K562 (cell line): ENCODE measurements around the gene SHROOM3. TPM values are rescaled to one million over a fixed set of nuclear protein-coding genes. Genes with fewer than 3 reads are reported as not detected.

Source experiments
- ATAC-seq: fragments of 200-7000 bp; cut with Tn5 transposase; 3 replicates; pipeline ENCODE4 v1.9.1; 2020; ENCODE audit warnings: moderate library complexity
- BruUV-seq: library from RNA; stranded (reverse); fragments of 400-500 nt; replicated peaks from 2 replicates; lab custom pipeline; 2021; lab: Mats Ljungman, UMichigan
- CTCF ChIA-PET: fragments of 300-600 bp; formaldehyde crosslinking; extraction: SDS; loops from one replicate; lab custom pipeline; 2021; ENCODE audit warnings: low intra/inter-chr PET ratio; lab: Yijun Ruan, JAX
- POLR2A ChIA-PET: fragments of 300-600, 350-650 bp; sonication (Branson Sonifier 250); formaldehyde crosslinking; extraction: SDS; loops from one replicate; lab custom pipeline; 2021; ENCODE audit warnings: antibody characterized with exemption, inconsistent platforms; lab: Yijun Ruan, JAX
- DNase-seq, 4 experiments: peaks; one replicate each; pipeline versions ENCODE4 v3.0.0 to v3.0.0-alpha.2; 2011 to 2018; ENCODE audit warnings: low spot score in 3 of 4, mixed read lengths in 3 of 4; ENCODE audit errors: extremely low read depth in 1 of 4
- FAIRE-seq: peaks from 2 replicates; lab custom pipeline; 2011; peaks lifted over from hg19 to GRCh38; lab: Jason Lieb, UNC
- H2AFZ ChIP-seq: 2 replicates; pipeline ENCODE4 v1.6.0; 2011; ENCODE audit warnings: low read depth, low read length, control low read depth, inconsistent platforms
- H3K27ac ChIP-seq: fragments of 200-600 bp; 3 replicates; pipeline ENCODE4 v1.8.0; 2011; ENCODE audit warnings: low read depth, mild to moderate bottlenecking, control low read depth, inconsistent platforms, low read length, moderate library complexity, mixed read lengths; ENCODE audit errors: extremely low read depth
- H3K27me3 ChIP-seq, 2 experiments: fragments of 300-600 bp in 1 of 2; 2 replicates in 1 of 2; 3 replicates in 1 of 2; pipeline versions ENCODE4 v1.6.0 to v1.8.0; 2011; ENCODE audit warnings: inconsistent platforms in 2 of 2, low read length in 2 of 2, mild to moderate bottlenecking in 1 of 2, mixed read lengths in 1 of 2, moderate library complexity in 1 of 2; ENCODE audit not compliant: control insufficient read depth in 2 of 2, insufficient read depth in 2 of 2
- H3K36me3 ChIP-seq: fragments of 300-600 bp; 3 replicates; pipeline ENCODE4 v1.8.0; 2011; ENCODE audit warnings: mild to moderate bottlenecking, low read length, inconsistent platforms; ENCODE audit not compliant: control insufficient read depth, insufficient read depth
- H3K4me1 ChIP-seq, 2 experiments: fragments of 200-600 bp in 1 of 2; replicated peaks in 1 of 2; 2 replicates in 1 of 2; 3 replicates in 1 of 2; pipeline versions ENCODE4 v1.5.1 to v1.8.0; 2011; ENCODE audit warnings: inconsistent platforms in 2 of 2, low read length in 2 of 2, mild to moderate bottlenecking in 1 of 2, mixed read lengths in 1 of 2, moderate library complexity in 1 of 2; ENCODE audit not compliant: control insufficient read depth in 2 of 2, insufficient read depth in 2 of 2
- H3K4me2 ChIP-seq: 2 replicates; pipeline ENCODE4 v1.6.1; 2011; ENCODE audit warnings: low read length, control low read depth, inconsistent platforms, mixed read lengths; ENCODE audit not compliant: insufficient read depth
- H3K4me3 ChIP-seq: fragments of 200-600 bp; sonication (generic), shearing (Covaris generic); 2 replicates; pipeline ENCODE4 v1.5.1; 2016; ENCODE audit warnings: control low read depth, inconsistent platforms
- H3K79me2 ChIP-seq: fragments of 200-600 bp; 3 replicates; pipeline ENCODE4 v1.8.0; 2011; ENCODE audit warnings: low read length, inconsistent platforms; ENCODE audit not compliant: control insufficient read depth, insufficient read depth
- H3K9ac ChIP-seq, 2 experiments: 2 replicates each; pipeline versions ENCODE4 v1.6.0 to v1.6.1; 2011; ENCODE audit warnings: low read depth in 2 of 2, low read length in 2 of 2, control low read depth in 1 of 2, inconsistent platforms in 1 of 2, mild to moderate bottlenecking in 1 of 2, mixed read lengths in 1 of 2; ENCODE audit not compliant: insufficient read depth in 1 of 2
- H3K9me1 ChIP-seq: one replicate; pipeline ENCODE4 v1.6.0; 2011; ENCODE audit warnings: inconsistent platforms, mild to moderate bottlenecking, low read length, moderate library complexity; ENCODE audit not compliant: control insufficient read depth, insufficient read depth
- H3K9me3 ChIP-seq: replicated peaks from 2 replicates; pipeline ENCODE4 v1.5.1; 2011; ENCODE audit warnings: low read depth, low read length, inconsistent platforms; ENCODE audit not compliant: control insufficient read depth, insufficient read depth
- H4K20me1 ChIP-seq: replicated peaks from 2 replicates; pipeline ENCODE4 v1.6.1; 2011; ENCODE audit warnings: low read length, inconsistent platforms, mixed read lengths; ENCODE audit not compliant: control insufficient read depth, insufficient read depth
- BRF2 ChIP-seq: IDR thresholded peaks from 3 replicates; pipeline ENCODE4 v1.6.1; 2011; ENCODE audit warnings: borderline replicate concordance, mild to moderate bottlenecking; ENCODE audit not compliant: insufficient read length, insufficient read depth
- HMGN3 ChIP-seq: IDR thresholded peaks from 2 replicates; pipeline ENCODE4 v1.6.1; 2011; ENCODE audit warnings: borderline replicate concordance, low read depth, mild to moderate bottlenecking, mixed read lengths, low read length; ENCODE audit not compliant: insufficient read length; ENCODE audit errors: extremely low read depth
- RBBP5 ChIP-seq: fragments of 200-600 bp; sonication (generic); IDR thresholded peaks from 2 replicates; pipeline ENCODE4 v1.6.1; 2012; ENCODE audit warnings: borderline replicate concordance, mild to moderate bottlenecking, low read length, control low read depth, inconsistent platforms; ENCODE audit not compliant: insufficient read depth, poor library complexity, severe bottlenecking
- SPI1 ChIP-seq: IDR thresholded peaks from 2 replicates; pipeline ENCODE4 v1.6.1; 2011; ENCODE audit warnings: low read depth, low read length, control low read depth, borderline replicate concordance
- XRCC5 ChIP-seq: fragments of 200-400 bp; formaldehyde crosslinking; IDR thresholded peaks from 2 replicates; pipeline ENCODE4 v1.6.1; 2017; ENCODE audit warnings: low read depth, mild to moderate bottlenecking, low read length
- ZBTB40 ChIP-seq, 2 experiments: fragments of 450-650 bp in 1 of 2; sonication (generic) in 1 of 2; formaldehyde crosslinking in 1 of 2; IDR thresholded peaks; 2 replicates each; pipeline versions ENCODE4 v1.7.1 to v1.9.0; 2016 to 2022; ENCODE audit warnings: inconsistent platforms in 1 of 2, mild to moderate bottlenecking in 1 of 2, missing genetic modification reagents in 1 of 2
- ZFP30 ChIP-seq: fragments of 250-450 bp; sonication (Bioruptor Pico); IDR thresholded peaks from 2 replicates; pipeline ENCODE4 v1.8.0; 2022; ENCODE audit warnings: moderate library complexity, mild to moderate bottlenecking, inconsistent platforms, borderline replicate concordance
- WGBS: fragments of 100-300 bp; shearing (Covaris generic); methylation state at CpG from one replicate; pipeline ENCODE4 v1.1.6; 2016; ENCODE audit warnings: low coverage, mixed read lengths; ENCODE audit not compliant: insufficient coverage; ENCODE audit errors: missing lambda C conversion rate; 5-methylcytosine and 5-hydroxymethylcytosine counted together
- in situ Hi-C: fragments of 300-500 bp; cut with MboI; formaldehyde crosslinking; loops from 4 replicates; pipeline ENCODE4 v1.15.0; 2018; ENCODE audit warnings: inconsistent platforms, mixed read lengths
- intact Hi-C: fragments of 100-400 bp; cut with micrococcal nuclease; formaldehyde crosslinking; loops from 2 replicates; pipeline ENCODE4 v1.14.2; 2022
- polyA plus RNA-seq, 8 experiments: library from polyadenylated mRNA; depleted of rRNA in 4 of 8; stranded (reverse) in 5 of 8; unstranded in 3 of 8; fragments of >200 nt; fragmentation: Nextera tagmentation in 2 of 8; fragmentation: Illumina TruSeq in 1 of 8; extraction: Ambion mirVana in 2 of 8; extraction: Trizol in 1 of 8; gene quantifications; 2 replicates each; pipeline versions ENCODE4 v1.2.1 to v1.2.3, GENCODE V29; 2011 to 2014; ENCODE audit warnings: inconsistent platforms in 1 of 8, missing spikeins in 1 of 8
- total RNA-seq, 7 experiments: library from RNA; depleted of rRNA in 6 of 7; stranded (reverse); fragments of >200 nt in 6 of 7; fragmentation: Illumina TruSeq in 2 of 7; extraction: Trizol in 2 of 7; gene quantifications; 2 replicates each; pipeline versions ENCODE4 v1.2.1 to v1.2.3, GENCODE V29; 2011 to 2021; ENCODE audit warnings: low replicate concordance in 1 of 7

Gene SHROOM3
- total and polyA plus RNA-seq, 9 of the 15 experiments (the other 6 are each of a cell fraction or from before 2014, with no cell fraction given) = 0.01 to 0.07 TPM; not detected in 7

GRCh38 chr4:76610751-76611547 lies 175.9 kb downstream of the SHROOM3 start:
- intact Hi-C loops (no loop called here), in situ Hi-C loops (no loop called here)
- ChIA-PET POLR2A (no interaction called here), CTCF (no interaction called here)
- 0% methylated on average over 8 of the region's 8 CpGs for WGBS
- H4K20me1 ChIP-seq = no peaks in the 10 kb centered on the region
- FAIRE-seq (no peak), DNase-seq (no peak), ATAC-seq (no peak)
- H3K27me3 ChIP-seq = peaks cover 6 to 8% of the 10 kb centered on the region in 2 experiments; a peak in 4 of 5 replicates
- no peak overlapping the region for H2AFZ ChIP-seq
- no peak overlapping the region for H3K4me3 ChIP-seq
- H3K4me2 ChIP-seq = no peak overlapping the region
- H3K9ac ChIP-seq = no peak overlapping the region
- no peaks in the 10 kb centered on the region for H3K36me3 ChIP-seq
- no peaks in the 10 kb centered on the region for H3K9me1 ChIP-seq
- BruUV-seq = no TSS peak
- no peaks in the 10 kb centered on the region for H3K4me1 ChIP-seq
- no peaks in the 10 kb centered on the region for H3K9me3 ChIP-seq
- H3K27ac ChIP-seq = no peak overlapping the region
- H3K79me2 ChIP-seq = no peaks in the 10 kb centered on the region
- TF ChIP-seq BRF2 (no peak), XRCC5 (no peak), HMGN3 (no peak), SPI1 (no peak), RBBP5 (no peak), ZFP30 (no peak), ZBTB40 (IDR thresholded peaks at IDR 0.05) (no peak), ZBTB40 (CRISPR knock-in tag; IDR thresholded peaks at IDR 0.05) (no peak)
